Measurements from ENCODE around the gene ZNF282.

- TF ChIP-seq CTCF (IDR thresholded peaks at IDR 0.05 in 8 of 11, conservative IDR thresholded peaks at IDR 0.05 in 3 of 11), result no peak
- TF ChIP-seq POLR2AphosphoS5 (IDR thresholded peaks at IDR 0.05), result no peak
Measured at GRCh38 chr7:149199234-149199995, 4.1 kb downstream of the ZNF282 start.

Measured in spleen (tissue), 7 donors.